ENCODE data around the gene DCC.

DNA sequence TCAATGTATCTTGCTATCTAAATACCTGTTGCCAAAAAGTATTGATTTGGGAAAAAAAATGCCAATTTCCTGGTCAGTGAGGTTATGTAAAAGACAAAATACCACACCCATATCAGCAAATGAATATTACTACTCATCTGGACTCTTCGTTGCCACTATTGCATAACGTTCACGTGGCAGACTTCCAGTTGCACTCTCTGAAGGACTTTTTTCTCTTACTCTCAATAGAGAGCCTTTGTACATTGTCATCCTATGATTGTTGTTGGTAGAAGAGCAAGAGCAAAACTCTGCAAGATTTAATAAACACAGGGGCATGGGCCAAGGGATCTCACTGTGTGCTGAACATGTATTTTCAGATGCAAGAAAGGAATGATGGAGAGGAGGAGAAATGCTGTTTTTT lies 1194.7 kb downstream of the DCC start:
- TF ChIP-seq, protein P1, sequence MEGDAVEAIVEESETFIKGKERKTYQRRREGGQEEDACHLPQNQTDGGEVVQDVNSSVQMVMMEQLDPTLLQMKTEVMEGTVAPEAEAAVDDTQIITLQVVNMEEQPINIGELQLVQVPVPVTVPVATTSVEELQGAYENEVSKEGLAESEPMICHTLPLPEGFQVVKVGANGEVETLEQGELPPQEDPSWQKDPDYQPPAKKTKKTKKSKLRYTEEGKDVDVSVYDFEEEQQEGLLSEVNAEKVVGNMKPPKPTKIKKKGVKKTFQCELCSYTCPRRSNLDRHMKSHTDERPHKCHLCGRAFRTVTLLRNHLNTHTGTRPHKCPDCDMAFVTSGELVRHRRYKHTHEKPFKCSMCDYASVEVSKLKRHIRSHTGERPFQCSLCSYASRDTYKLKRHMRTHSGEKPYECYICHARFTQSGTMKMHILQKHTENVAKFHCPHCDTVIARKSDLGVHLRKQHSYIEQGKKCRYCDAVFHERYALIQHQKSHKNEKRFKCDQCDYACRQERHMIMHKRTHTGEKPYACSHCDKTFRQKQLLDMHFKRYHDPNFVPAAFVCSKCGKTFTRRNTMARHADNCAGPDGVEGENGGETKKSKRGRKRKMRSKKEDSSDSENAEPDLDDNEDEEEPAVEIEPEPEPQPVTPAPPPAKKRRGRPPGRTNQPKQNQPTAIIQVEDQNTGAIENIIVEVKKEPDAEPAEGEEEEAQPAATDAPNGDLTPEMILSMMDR (IDR thresholded peaks at IDR 0.05) = no peak
- TF ChIP-seq POLR2AphosphoS5 (IDR thresholded peaks at IDR 0.05) = no peak
- TF ChIP-seq EP300 (IDR thresholded peaks at IDR 0.05; ENCODE audit: low read depth) = no peak

Data from transverse colon (tissue), 4 donors.